ENCODE data around the gene COLEC12.

- TF ChIP-seq, protein P1, sequence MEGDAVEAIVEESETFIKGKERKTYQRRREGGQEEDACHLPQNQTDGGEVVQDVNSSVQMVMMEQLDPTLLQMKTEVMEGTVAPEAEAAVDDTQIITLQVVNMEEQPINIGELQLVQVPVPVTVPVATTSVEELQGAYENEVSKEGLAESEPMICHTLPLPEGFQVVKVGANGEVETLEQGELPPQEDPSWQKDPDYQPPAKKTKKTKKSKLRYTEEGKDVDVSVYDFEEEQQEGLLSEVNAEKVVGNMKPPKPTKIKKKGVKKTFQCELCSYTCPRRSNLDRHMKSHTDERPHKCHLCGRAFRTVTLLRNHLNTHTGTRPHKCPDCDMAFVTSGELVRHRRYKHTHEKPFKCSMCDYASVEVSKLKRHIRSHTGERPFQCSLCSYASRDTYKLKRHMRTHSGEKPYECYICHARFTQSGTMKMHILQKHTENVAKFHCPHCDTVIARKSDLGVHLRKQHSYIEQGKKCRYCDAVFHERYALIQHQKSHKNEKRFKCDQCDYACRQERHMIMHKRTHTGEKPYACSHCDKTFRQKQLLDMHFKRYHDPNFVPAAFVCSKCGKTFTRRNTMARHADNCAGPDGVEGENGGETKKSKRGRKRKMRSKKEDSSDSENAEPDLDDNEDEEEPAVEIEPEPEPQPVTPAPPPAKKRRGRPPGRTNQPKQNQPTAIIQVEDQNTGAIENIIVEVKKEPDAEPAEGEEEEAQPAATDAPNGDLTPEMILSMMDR (IDR thresholded peaks at IDR 0.05), result no peak
- no peak for TF ChIP-seq POLR2A (IDR thresholded peaks at IDR 0.05)
Observed at GRCh38 chr18:533995-534601, 33.6 kb upstream of the COLEC12 start.

Data from testis (tissue), 2 donors.